Measurements from ENCODE around the gene GPC6.

Gene GPC6

GRCh38 chr13:93965587-93965986 lies 739.0 kb downstream of the GPC6 start:
- DNase-seq (ENCODE audit: low spot score), result no peak
- TF ChIP-seq CTCF (IDR thresholded peaks at IDR 0.05; ENCODE audit: extremely low read depth, insufficient read depth, missing control alignments), result no peak
- in situ Hi-C loops (cut with MboI; ENCODE audit: low pct_unique_long_range_greater_than_20kb, low sequenced_read_pairs, unreplicated experiment), result no loop called here

GRCh38 chr13:93966267-93966936 lies 739.8 kb downstream of the GPC6 start:
- in situ Hi-C loops (cut with MboI; ENCODE audit: low pct_unique_long_range_greater_than_20kb, low sequenced_read_pairs, unreplicated experiment), result no loop called here
- DNase-seq (ENCODE audit: low spot score), result no peak
- TF ChIP-seq CTCF (IDR thresholded peaks at IDR 0.05; ENCODE audit: extremely low read depth, insufficient read depth, missing control alignments), result no peak

- DNase-seq (ENCODE audit: low spot score), result no peak
- in situ Hi-C loops (cut with MboI; ENCODE audit: low pct_unique_long_range_greater_than_20kb, low sequenced_read_pairs, unreplicated experiment), result no loop called here
- TF ChIP-seq CTCF (IDR thresholded peaks at IDR 0.05; ENCODE audit: extremely low read depth, insufficient read depth, missing control alignments), result no peak
Measured at GRCh38 chr13:93967286-93967685, 740.7 kb downstream of the GPC6 start.

- TF ChIP-seq CTCF (IDR thresholded peaks at IDR 0.05; ENCODE audit: extremely low read depth, insufficient read depth, missing control alignments), result no peak
- DNase-seq (ENCODE audit: low spot score), result no peak
- in situ Hi-C loops (cut with MboI; ENCODE audit: low pct_unique_long_range_greater_than_20kb, low sequenced_read_pairs, unreplicated experiment), result no loop called here
Measured at GRCh38 chr13:93975242-93975641, 748.6 kb downstream of the GPC6 start.

- TF ChIP-seq CTCF (IDR thresholded peaks at IDR 0.05; ENCODE audit: extremely low read depth, insufficient read depth, missing control alignments), result no peak
- in situ Hi-C loops (cut with MboI; ENCODE audit: low pct_unique_long_range_greater_than_20kb, low sequenced_read_pairs, unreplicated experiment), result no loop called here
- DNase-seq (ENCODE audit: low spot score), result no peak
Measured at GRCh38 chr13:93976528-93976927, 749.9 kb downstream of the GPC6 start.

- no peak for DNase-seq (ENCODE audit: low spot score)
- TF ChIP-seq CTCF (IDR thresholded peaks at IDR 0.05; ENCODE audit: extremely low read depth, insufficient read depth, missing control alignments), result no peak
- in situ Hi-C loops (cut with MboI; ENCODE audit: low pct_unique_long_range_greater_than_20kb, low sequenced_read_pairs, unreplicated experiment), result no loop called here
Measured at GRCh38 chr13:93977986-93978385, 751.4 kb downstream of the GPC6 start.
